ENCODE data around the gene SLC16A9.
"Not testable (repeated sequence)": the region's sequence is repeated elsewhere in the genome, so short reads cannot be mapped to it uniquely, and the experiment has no call there.

The SLC16A9 gene

DNA sequence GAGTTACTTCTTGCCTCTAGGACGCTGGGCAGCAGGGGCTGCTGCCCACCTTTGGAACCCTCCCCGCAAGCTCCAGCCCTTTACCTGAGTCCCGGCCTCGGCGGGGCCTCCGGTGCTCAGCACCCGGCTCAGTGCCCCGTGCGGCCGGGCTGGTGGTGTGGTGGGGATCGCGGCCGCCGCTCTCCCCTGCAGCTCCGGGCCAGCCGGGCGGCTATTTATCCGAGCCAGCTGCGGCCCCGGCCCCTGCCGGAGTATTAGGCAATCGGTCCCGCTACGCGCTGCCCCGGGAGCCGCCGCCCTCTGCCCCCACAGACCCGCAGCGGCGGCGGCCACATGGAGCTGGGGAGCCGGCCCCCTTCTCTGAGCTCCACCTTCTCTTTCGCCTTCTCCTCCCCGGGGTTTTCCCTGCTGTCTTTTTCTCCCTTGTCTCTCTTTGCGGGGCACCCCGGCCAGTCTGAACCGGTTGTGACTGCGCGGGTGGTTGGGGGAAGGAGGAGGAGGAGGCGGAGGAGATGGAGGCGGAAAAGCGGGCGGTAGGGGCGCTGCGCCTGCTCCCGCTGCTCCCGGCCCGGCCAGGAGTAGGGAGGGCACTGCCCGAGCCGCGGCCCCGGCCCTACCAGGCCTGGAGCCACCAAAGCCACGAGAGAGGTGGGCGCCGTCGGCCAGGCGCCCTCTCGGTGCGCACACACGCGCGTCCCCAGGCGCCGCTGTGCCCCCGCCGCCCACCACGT, at the start of gene SLC16A9:
SLC16A9 (minus strand) TSS at position 456 of the 731 bp plus-strand sequence. CDS start 25,559 bp downstream, outside the sequence.
- DNase-seq (ENCODE audit: low spot score) = peak; percentile 71

- DNase-seq (ENCODE audit: low spot score) = no peak
Measured at GRCh38 chr10:59757966-59758365, 48.3 kb upstream of the SLC16A9 start.

GRCh38 chr10:59754951-59755350, 45.3 kb upstream of the SLC16A9 start:
- DNase-seq (ENCODE audit: low spot score) = no peak

GRCh38 chr10:59753267-59753666, 43.6 kb upstream of the SLC16A9 start, which contains the start of gene MRLN:
Gene MRLN, minus strand, starts transcription at chr10:59753455.
- DNase-seq (ENCODE audit: low spot score) = peak; percentile 94

- DNase-seq (ENCODE audit: low spot score) = peak; percentile 68
Measured at GRCh38 chr10:59752278-59752940, 42.8 kb upstream of the SLC16A9 start.

GRCh38 chr10:59750155-59750945, 40.7 kb upstream of the SLC16A9 start:
- peak; percentile 71 for DNase-seq (ENCODE audit: low spot score)

- peak; percentile 89 for DNase-seq (ENCODE audit: low spot score)
Measured at GRCh38 chr10:59748834-59749233, 39.2 kb upstream of the SLC16A9 start.

DNA sequence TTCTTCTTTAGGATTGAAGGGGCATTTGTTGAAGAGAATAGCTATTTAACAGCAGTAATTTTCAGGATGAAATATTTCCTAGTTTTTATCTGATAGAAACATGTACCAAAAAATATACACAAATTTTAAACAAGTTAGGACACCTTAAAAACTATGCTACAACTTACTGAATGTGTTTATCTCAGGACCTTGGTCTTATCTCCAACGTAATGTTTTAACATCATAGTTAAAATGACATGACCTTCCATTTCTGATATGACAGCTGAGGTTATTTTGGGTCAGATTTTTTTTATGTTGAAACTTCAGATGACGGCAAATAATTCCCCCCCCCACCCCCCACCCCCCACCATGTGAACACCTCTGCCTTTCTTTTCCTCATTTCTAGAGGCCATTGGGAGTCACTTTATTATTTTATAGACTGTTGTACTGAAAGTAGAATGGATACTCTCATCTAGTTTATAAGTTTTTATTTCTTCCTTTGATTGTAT, 35.6 kb upstream of the SLC16A9 start:
- DNase-seq (ENCODE audit: low spot score) = no peak

DNA sequence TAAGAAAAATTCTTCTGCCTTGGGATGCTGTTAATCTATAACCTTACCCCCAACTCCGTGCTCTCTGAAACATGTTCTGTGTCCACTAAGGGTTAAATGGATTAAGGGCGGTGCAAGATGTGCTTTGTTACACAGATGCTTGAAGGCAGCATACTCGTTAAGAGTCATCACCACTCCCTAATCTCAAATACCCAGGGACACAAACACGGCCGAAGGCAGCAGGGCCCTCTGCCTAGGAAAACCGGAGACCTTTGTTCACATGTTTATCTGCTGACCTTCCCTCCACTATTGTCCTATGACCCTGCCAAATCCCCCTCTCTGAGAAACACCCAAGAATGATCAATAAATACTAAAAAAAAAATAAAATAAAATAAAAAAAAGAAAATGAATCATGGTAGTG, 35.1 kb upstream of the SLC16A9 start:
- not testable (repeated sequence) for DNase-seq (ENCODE audit: low spot score)

GRCh38 chr10:59744156-59744555, 34.5 kb upstream of the SLC16A9 start:
- DNase-seq (ENCODE audit: low spot score) = not testable (repeated sequence)

DNA sequence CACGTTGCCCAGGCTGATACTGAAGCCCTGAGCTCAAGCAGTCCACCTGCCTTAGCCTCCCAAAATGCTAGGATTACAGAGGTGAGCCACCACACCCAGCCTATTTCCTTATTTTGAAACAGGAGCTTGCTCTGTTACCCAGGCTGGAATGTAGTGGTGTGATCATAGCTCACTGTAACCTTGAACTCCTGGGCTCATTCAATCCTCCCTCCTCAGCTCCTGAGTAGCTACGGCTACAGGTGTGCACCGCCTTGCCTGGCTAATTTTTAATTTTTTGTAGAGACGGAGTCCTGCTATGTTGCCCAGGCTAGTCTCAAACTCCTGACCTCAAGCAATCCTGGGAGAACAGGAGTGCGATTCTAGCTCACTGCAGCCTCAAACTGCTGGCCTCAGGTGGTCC, 31.9 kb upstream of the SLC16A9 start:
- DNase-seq (ENCODE audit: low spot score) = no peak

- DNase-seq (ENCODE audit: low spot score) = no peak
Measured at GRCh38 chr10:59741048-59741447, 31.4 kb upstream of the SLC16A9 start.

DNA sequence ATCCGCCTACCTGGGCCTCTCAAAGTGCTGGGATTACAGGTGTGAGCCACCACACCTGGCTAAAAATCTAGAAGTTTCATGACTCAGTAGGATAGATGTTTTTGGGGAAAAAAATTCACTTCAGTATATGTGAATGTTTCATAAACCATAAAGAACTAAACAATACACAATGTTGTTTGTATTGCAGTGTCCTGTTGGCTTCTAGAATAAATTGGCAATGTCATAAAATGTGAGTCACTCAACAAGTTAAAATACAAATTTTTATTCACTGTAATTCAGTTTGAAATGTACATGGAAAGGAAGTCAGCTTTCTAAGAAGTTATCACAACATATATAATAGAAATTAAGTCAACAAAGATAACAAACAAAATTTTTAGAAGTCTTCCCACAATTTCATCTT, 27.1 kb upstream of the SLC16A9 start:
- no peak for DNase-seq (ENCODE audit: low spot score)

DNA sequence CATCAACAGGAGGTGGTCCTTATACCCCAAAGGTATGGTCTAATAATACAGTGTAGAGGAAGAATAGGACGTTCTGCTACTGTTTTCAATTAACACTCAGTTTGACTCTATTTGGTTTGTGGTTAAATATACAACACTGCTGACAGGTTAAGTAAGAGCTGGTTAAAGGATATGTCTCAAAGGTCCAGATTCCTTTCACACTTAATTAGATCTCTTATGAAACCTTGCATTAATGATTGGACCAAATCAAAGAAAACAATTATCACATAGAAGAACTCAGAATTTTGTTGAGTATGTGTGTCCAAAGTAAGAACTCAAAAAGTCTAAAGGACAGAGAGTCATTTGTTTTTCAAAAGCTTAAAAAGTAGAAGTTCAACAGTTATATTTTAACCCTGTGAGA, 25.6 kb upstream of the SLC16A9 start:
- DNase-seq (ENCODE audit: low spot score) = no peak

DNA sequence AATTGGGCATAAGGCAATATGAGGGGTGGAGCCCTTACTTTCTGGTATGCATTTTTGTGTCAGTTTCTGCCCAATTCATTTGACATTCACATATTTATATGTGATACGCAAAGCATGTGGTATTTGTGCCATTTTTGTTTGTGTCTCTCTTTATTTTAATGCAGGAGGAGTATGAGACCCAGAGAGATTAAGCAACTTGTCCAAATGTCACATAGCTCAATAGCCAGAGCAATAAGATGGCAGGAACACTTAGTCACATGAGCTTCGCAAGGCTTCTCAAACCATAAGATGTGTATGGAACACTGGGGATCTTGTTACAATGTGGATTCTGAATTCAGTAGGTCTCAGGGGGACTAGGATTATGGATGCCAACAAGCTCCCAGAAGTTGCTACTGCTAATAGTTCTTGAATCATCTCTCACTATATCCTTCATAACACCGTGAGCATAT, 24.4 kb upstream of the SLC16A9 start:
- no peak for DNase-seq (ENCODE audit: low spot score)

DNA sequence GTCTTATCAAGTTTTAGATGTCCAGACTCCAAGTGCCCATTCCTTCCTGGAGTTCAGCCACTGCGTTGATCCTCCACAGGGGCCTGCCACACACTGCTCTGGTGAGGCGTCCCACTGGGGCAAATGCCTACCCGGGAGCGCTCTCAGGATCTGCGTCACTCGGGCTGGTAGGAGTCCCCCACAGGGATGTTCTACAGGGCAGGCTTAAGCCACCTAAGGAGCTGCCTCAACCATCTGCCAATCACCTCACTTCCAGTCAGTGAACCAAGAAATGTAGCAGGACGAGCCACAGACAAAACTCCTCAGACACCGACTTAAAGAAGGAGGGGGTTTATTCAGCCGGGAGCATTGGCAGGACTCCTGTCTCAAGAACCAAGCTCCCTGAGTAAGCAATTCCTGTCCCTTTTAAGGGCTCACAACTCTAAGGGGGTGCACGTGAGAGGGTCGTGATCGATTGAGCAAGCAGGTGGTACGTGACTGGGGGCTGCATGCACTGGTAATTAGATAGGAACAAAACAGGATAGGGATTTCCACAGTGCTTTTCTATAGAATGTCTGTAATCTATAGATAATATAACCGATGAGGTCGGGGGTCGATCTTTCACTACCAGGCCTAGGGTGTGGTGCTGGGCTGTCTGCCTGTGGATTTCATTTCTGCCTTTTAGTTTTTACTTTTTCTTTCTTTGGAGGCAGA, 23.8 kb upstream of the SLC16A9 start:
- DNase-seq (ENCODE audit: low spot score) = not testable (repeated sequence)

- DNase-seq (ENCODE audit: low spot score) = not testable (repeated sequence)
Measured at GRCh38 chr10:59732849-59733248, 23.2 kb upstream of the SLC16A9 start.

DNA sequence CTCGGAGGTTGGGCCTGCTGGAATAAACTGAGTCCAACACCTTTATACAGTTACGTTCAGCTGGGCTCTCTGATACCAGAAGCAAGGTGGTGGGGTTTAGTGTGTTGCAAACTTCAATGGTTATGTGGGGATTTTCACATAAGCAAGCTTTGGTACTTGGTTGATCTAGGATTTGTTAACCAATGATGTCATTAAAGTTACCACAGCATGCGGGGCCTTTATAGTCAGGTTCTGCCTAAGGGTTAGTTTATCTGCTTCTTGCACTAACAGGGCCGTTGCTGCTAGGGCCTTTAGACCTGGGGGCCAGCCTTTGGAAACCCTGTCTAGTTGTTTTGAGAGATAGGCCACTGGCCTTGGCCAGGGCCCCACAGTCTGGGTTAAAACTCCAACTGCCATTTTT, 19.5 kb upstream of the SLC16A9 start:
- DNase-seq (ENCODE audit: low spot score) = not testable (repeated sequence)

- DNase-seq (ENCODE audit: low spot score) = no peak
Measured at GRCh38 chr10:59724098-59724938, 14.7 kb upstream of the SLC16A9 start.

DNA sequence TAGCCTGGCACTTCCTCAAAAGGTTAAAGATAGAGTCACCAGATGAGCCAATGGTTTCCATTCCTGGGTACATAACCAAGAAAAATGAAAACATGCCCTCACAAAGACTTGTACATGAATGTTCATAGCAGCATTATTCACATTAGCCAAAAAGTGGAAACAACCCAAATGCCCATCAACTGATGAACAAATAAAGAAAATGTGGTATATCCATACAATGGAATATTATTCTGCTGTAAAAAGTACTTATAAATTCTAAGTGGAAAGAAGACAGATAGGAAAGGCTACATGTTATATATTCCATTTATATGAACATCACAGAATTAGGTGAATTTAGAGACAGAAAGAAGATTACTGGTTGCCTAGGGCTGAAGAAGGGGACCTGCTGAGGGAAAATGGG, 10.7 kb upstream of the SLC16A9 start:
- no peak for DNase-seq (ENCODE audit: low spot score)

- DNase-seq (ENCODE audit: low spot score) = no peak
Measured at GRCh38 chr10:59719374-59719773, 9.7 kb upstream of the SLC16A9 start.

Measured in cerebellar cortex (tissue), 1 donor.